Left hindlimb (tissue), 1 donor: ENCODE results near the gene RFX8.
"Not testable (repeated sequence)": the region's sequence is repeated elsewhere in the genome, so short reads cannot be mapped to it uniquely, and the experiment has no call there.

Experiments
- DNase-seq: peaks from one replicate; pipeline ENCODE4 v3.0.0-alpha.2; 2018

The RFX8 gene

DNA sequence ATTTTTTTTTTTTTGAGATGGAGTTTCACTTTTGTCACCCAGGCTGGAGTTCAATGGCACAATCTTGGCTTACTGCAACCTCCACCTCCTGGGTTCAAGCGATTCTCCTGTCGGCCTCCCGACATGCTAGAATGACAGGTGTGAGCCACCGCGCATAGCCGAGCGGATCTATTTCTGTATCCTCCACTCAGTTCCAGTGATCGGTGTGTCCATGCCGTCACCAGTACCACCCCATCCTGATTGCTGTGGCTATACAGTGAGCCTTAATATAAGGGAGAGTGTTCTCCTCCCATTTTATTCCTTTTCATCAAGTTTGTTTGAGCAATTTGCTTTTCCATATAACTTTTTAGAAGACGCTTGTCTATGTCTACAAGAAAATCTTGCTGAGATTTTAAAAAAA, 35.2 kb downstream of the RFX8 start:
- no peak for DNase-seq

DNA sequence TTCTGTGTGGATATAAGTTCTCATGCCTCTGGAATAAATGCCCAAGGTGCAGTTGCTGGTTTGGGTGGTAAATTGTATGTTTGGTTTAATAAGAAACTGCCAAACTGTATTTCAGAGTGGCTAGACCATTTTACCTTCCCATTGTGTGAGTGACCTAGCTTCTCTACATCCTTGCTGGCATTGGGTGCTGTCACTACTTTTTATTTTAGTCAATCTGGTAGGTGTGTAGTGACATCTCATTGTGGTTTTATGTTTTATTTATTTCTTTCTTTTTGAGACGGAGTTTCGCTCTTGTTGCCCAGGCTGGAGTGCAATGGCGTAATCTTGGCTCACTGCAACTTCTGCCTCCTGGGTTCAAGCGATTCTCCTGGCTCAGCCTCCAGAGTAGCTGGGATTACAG, 36.4 kb downstream of the RFX8 start:
- not testable (repeated sequence) for DNase-seq

DNA sequence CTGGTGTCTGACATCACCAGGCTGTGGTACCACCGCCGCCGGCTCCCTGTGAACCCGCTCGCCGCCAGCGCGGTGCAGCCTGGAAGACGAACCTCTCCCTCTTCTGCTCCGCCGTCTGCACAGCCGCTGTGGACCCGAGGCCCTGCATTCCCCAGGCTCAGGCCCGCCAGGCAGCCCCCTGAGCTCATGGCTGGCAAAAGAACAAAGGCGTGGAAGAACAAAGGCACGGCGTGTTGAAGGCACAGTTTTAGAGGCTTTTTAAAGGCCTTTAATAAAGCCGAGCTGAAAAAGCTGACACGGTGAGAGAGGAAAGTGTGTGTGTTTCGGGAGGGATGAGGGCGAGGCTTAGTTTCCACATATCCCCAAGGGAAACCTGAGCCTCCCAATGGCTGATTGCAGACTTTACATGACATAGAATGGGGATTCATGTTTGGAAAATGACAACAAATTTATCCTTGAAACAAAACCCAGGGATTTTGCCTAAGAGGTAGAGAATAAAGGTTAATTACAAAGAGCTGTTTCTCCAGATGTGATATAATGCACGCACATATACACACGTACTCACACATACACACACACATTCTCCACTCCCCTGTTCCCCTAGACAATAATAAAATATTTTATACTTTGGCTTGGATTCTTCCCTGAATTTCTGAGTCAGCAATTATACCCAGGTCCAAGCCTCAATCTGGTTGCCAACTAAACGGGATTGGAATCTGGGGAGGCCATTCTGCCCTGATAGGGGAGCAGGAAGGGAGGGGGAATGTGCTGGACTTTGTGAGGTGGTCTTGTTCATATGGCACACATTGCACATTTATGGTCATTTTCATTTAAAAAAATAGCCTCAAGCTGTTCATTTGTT, 39.7 kb downstream of the RFX8 start:
- DNase-seq: peak; percentile 62

DNA sequence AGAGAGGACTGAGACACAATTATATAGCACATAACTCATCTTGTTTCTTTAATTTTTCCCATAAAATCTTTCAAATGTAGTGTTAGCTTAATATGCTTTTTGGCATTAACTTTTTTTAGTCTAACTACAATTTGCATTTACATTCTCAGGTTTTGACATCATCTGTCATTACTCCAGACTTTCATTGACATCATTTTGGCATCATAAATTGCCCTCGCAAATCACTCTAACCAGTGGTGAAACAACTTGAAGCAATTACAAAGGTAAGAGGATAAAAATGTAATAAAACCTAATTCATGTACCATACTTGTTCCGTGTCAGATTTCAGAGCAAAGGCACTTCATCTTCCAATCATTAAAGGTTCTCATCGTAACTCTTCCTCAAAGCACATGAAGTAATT, 41.4 kb downstream of the RFX8 start:
- no peak for DNase-seq

DNA sequence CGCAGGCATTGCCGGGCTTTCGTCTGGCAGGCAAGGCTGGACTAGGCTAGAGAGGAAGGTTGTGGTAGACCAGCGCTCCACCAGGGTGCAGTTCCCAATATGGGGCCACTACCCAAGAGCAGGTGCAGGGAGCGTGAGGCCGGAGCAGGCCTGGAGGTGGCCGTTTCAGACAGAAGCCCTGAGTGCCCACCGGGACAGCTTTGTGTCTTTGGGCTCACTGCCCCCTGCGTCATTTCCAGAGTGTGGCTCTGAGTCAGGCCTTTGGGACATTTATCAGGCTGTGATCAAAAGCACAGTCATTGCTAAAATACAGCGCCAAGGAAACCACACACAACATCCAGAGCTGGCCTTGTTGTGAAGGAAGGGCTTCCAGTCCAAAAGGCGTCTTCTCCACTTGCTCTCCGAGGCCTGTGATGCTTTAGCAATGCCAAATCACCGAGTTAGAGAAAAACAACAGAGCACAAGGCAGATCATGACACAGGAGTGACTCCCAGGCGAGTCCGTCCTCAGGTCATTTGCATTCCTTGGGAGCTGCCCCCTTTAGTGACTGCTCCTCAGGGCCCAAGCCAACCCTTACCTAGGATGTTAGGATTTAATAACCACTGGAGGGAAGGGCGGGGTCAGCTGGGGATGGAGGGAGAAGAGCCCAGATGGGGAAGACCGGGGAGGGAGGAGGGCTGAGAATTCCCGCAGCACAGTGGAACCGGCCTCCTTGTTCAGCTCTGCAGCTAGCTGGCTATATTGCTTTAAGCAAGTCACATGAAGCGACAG, 42.3 kb downstream of the RFX8 start:
- no peak for DNase-seq

DNA sequence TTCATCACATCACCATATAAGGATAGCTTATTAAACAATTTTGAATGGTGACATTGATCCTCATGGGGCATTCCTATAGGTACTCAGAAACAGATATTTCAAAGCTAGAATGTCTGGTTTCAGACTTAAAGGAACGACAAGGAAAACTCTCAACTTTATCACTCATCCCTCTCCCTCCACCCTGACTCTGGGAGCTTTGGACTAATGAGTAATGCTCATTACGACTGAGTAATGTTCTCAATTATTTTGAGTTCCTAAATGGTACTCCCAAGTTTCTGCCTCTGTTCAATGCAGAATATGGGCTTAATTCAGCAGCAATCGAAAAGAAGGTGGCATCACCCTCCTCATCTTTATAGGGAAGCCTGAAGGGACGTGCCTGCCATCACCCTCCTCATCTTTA, 43.4 kb downstream of the RFX8 start:
- DNase-seq: no peak

DNA sequence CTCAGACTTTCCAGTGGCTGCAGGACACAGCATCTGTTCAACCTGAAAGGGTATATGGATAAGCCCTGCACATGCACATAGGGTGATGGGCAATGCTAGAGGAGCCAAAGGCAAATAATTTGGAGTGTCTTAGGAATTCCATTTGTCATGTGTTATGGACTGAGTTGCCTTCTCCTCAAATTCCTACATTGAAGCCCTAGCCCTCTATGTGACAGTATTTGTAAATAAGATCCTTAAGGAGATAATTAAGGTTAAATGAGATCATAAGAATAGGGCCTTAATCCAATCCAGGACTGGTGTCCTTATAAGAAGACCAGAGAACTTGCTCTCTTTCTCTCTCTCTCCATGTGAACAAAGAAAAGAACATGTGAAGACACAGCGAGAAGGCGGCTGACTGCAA, 44.8 kb downstream of the RFX8 start:
- DNase-seq: no peak

DNA sequence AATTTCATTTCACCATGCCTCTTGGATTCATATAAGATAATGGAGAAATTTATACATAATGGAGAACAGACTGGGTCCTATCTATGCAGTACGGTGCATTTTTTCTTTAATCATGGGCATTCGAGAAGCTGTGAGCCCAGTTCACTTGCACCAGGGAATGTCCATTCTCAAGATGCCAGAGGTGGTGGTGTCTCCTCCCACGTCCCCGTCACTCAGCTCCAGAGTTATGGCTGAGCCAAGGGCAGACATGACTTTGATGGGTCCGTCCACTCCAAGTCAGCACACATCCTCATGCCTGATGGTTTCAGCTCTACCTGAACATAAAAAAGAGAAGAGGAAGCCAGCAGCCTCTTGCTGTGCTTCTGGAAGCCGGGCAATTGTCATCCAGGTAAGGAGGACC, 45.5 kb downstream of the RFX8 start:
- DNase-seq: no peak

DNA sequence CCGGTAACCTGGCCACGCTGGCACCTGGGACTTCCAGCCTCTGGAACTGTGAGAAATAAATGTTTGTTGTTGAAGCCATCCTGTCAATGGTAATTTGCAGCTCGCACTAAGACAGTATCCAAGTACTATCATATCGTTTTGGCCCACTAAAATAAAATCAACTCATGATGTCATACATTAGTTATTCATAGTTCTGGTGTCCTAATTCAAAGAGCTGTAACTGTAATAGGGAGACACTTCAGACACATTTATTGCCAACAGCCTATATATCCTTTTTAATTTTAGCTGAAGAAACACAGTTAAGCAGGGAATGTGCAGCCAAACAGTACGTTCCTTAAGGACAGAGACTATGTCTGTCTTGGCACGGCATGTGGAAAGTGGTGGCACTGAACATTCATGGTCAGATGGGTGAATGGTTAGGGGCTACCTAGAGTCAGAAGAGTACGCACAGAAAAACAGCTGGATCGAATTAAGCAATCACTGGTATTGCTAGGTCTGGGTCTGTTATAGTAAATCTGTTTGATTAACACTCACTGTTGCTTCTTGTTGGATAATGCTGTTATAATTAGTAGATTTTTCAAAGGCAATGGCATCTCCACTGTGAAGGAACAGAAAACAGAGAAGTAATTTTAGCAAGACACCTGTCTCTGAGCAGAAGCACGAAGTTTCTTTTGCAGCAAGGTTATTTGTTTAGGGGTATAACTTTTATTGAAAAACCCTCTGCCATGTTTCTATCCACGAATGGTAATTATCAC, 46.3 kb downstream of the RFX8 start:
- DNase-seq: no peak

DNA sequence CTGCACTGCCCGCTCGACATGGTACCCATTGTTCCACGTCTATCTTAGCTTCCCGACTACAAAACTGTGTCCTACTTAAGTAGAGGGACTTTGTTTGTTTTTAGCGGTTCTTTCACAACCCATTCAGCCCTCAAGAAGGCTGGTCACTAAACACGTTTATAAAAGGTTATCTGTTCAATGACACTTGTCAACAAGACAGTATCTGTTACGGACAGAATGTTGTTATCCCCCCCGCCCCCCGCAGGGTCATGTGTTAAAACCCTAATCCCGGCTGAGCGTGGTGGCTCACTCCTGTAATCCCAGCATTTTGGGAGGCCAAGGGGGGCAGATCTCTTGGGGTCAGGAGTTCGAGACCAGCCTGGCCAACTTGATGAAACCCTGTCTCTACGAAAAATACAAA, 47.2 kb downstream of the RFX8 start:
- DNase-seq: no peak

DNA sequence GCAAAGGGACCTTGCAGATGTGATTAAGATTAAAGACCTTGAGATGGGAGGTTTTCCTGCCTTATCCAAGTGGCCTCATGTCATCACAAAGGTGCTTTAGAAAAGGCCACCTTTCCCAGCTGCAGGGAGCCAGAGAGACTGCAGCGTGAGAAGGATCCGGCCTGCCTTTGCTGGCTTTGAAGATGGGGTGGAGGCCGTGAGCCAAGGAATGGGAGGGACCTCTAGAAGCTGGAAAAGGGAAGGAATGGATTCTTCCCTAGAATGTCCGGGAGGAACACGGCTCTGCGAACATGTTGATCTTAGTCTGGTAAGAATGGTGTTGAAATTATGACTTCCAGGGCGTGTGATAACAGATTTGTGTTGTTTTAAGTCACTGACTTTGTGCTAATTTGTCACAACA, 47.7 kb downstream of the RFX8 start:
- no peak for DNase-seq

DNA sequence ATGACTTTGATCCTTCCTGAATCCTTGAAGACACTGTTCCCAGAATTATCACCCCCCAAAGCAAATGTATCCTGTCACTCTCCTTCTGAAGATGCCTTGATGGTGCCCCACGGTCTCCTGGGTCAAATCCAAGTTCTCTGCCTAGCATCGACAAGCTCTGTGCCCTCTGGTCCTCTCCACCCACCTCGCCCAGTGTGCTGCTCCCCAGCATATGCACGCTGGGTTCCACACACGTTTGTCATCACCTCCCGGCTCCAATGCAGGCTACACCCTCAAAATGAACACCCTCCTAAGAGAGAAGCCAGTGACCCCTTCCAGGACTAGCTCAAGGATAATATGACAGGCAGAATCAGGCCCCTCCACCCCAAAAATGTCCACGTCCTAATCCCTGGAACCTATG, 48.1 kb downstream of the RFX8 start:
- DNase-seq: no peak

DNA sequence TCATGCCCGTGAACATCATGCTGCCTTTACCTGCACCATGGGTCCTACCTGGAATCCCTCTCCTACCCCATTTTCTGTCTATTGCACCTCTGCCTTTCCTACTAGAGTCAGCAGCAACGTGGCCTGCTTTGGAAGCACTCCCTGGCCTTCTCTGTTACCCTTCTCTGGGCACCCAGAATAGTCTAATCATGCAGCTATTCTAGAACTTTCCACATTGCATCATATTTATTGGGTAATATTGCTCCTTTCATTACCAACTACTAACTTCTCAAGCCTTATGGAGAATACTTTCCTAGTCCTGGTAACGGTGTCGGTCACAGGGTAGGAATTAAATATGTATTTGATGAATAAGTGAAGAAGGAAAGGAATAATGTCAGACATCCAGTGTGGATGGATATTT, 54.3 kb downstream of the RFX8 start:
- DNase-seq: no peak

DNA sequence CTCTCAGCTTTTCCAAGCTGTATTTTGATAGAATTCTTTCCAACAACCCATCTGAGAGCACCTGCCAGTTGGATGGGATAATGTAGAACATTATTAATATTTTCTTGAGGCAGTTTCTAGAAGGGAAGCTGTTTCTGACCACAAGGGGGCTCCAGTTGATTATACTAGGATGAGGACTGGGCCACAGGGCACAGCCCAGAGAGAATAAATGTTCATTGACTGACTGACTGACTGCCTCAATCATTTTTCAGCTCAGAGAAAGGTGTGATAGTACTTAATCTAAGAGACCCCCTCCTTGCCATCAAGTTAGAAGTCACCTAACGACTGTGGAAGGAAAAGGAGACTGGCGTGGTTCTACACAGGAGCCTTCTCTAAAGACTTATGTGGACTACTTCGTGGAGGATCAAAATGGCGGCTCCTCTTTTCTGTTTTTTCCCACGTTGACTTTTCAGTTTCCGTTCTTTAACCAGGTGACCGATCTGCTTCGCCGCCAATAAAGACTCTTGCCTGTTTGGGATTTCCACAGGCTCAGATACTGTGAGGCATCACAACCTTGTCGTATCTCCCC, 55.7 kb downstream of the RFX8 start:
- peak; percentile 51 for DNase-seq

DNA sequence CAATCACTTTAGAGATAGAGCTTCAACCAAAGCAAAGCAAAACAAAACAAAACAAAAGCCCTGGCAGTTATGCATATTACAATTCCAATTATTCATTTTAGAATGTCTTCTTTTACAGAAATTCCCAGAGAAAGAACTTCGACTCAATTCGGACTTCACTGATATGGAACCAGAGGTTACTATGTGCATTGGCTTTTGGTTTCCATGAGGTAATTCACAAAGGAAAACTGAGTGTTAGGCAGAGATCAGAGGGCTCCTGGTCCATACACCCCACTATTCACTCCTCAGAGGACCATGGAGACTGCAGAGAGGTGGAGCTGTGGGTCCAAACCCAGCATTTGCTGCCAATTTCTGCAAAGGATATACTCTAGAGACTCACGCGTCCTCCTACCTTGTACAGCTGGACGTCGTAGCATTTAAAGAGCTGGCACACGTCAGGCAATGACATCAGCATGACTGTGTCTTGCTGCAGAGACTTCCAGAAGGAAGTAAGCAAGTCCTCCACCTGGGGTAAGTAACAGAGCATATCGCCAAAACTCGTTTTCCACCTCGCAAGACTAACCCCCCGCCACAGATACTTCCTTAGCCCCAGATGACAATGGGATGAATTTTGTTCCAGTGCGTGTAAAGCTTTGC, 56.3 kb downstream of the RFX8 start:
- peak; percentile 54 for DNase-seq

DNA sequence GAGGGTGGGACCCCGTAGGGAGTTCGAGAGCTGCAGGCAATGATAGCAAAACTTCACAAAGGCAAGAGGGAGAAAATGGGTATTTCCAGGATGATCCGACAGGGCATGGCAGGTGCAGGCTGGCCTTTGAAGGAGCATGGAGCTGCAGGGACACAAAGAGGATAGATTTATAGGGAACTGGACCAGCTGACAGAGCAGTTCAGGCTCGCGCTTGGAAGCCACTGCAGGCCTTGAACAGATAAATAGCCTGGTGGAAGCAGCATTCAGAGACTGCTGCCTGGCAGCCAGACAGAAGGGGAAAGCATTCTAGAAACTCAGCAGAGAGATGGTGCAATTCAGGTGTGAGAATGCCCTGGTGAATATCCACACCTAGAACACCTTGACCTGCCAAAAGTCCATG, 58.3 kb downstream of the RFX8 start:
- no peak for DNase-seq

DNA sequence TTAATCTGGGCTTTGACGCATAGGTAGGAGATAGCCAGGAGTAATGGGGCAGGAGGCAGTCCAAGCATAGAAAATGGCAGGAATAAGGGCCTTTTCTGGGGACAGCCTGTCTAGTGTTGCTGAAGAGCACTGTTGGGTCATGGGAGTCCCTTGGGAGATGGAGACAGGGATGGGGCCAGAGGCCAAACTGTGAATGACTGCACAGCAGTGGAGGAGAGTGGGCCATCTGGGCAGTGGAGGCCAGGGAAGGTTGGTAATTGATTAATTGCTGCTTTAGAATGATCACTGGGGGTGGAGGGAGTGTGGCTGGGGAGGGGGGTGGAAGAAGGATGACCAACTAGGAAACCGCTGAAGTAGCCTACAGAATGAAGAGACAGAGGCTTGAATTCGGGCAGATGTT, 59.0 kb downstream of the RFX8 start:
- no peak for DNase-seq

DNA sequence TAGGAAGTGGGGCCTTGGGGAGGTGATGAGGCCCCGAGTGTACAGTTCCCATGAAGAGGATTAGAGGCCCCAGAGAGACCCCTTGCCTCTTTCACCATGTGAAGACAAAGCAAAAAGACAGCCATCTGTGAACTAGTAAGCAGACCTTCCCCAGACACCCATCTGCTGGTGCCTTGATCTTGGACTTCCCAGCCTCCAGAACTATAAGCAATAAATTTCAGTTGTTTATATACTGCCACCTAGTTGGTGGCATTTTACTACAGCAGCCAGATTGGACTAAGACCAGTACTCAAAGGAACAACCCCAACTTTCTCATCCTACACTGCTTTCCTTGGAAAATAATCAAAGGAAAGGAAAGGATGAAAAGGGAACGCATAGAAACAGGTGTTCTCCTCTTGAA, 59.7 kb downstream of the RFX8 start:
- DNase-seq: no peak

DNA sequence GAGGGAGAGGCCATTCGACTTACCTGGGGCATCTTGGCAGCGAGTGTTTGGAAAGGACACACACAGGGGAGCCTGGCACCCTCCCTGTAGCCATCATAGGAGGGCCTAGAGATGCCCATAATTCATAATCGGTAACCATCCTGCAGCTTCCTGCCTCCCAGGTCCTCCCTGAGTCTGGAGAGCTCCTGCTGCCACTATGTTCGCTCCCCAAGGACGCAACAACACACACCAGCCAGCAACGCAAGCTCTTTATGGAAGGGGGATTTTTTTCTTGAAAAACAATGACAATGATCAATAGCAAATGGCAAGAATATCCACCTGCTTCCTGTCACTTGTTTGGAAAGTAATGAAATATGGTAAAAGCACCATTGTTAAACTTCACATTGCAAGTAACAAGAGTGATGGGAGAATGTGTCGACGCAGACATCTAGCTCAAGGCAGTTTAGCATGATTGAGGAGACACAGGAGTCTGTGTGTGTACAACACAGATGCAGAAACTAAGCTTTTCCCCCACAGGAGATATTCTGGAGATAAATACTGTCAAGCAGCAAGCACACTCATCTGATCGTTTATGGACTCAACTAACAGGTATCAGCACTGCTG, 62.7 kb downstream of the RFX8 start:
- DNase-seq: no peak

DNA sequence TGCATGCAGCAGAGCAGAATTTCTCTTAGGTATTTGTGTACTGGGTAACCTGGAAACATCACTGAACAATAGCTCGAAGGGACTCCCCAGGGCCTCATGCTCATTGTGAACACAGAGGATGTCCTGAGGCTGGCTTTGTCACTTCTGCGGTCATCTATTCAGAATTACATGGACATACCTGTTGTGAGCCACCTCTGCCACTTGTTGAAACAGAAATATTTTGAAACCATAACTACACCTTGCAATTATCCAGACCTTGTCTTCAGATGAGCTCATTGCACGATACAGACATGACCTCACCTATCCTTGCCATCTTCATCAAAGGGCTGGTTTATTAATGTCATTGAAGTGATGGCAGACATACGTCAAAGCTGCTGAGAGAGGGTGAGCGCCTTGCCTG, 64.2 kb downstream of the RFX8 start:
- DNase-seq: no peak

DNA sequence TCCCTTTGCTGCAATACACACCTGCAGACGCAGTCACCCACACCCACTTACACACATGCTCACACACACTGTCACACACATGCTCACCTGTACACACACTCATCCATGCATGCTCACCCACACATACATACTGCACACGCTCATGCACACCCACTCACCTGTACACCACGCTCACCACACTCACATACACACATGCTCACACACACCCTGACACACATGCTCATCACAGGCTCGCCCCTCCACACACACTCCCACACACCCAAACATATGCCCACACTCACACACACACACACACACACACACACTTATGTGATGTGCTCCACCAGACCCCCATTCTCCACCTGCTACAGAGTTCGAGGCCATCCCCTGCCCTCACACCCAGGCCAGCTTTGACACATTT, 64.8 kb downstream of the RFX8 start:
- DNase-seq: no peak

DNA sequence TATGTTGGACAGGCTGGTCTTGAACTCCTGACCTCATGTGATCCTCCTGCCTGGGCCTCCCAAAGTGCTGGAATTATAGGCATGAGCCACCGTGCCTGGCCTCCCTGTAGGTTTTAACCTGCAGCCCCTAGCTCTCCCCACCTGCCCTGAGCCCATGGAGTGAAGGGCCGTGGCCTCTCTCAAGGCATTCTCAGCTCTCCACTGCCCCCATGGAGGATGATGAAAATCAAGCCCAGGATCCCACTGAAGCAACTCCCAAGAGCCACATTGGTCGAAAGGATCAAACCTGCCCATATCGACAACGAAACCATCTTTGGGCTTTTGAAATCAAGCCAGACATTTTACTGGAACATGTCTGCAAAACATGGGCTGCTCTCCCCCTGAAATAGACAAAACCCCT, 65.2 kb downstream of the RFX8 start:
- DNase-seq: no peak
